Measurements from ENCODE around the gene BEX5. TPM values are rescaled to one million over a fixed set of nuclear protein-coding genes. Genes with fewer than 3 reads are reported as not detected.
"Not testable (repeated sequence)": the region's sequence is repeated elsewhere in the genome, so short reads cannot be mapped to it uniquely, and the experiment has no call there.

Gene BEX5
- total RNA-seq, result 10 to 100 TPM; 20.7 to 29.4 TPM
- polyA plus RNA-seq (ENCODE audit: insufficient read depth, low read depth, low replicate concordance), result 18.6 TPM
- long read RNA-seq, donor 1, transcript BEX5-201 (3 exons, 857 nt), result major isoform, 11 of 11 reads
- long read RNA-seq, donor 1, partial matches to known transcripts, result 0 of 11 reads
- long read RNA-seq, donor 1, other reads (novel, unspliced or antisense), result 0 of 11 reads
- long read RNA-seq, donor 2, transcript BEX5-201 (3 exons, 857 nt), result major isoform, 5 of 5 reads
- long read RNA-seq, donor 2, partial matches to known transcripts, result 0 of 5 reads
- long read RNA-seq, donor 2, other reads (novel, unspliced or antisense), result 0 of 5 reads

DNA sequence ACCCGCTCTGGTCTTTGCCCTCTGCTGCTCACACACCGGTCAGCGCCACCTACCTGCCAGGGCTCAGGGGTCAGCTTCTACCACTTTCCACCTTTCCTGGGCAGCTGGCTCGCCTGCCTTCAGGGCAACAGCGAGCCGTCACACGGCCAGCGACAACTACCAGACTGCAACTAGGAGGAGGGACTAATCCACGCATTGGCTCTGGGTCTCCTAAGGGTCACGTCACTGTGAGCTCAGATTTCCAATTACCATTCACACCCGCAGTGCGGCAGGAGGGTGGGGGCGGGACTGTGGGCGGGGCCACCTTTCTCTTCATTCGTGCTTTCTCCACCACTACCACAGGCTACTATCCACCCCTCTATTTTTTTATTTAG is at the start of gene BEX5:
Gene BEX5 (minus strand): TSS at position 172 of the 374 bp plus-strand sequence. CDS start 1,712 bp downstream, outside the sequence.
- H3K27ac ChIP-seq, result peak within 1 kb of the TSS in 1 of 2 donors; percentile 50
- peak; percentile 82 for DNase-seq
- no peaks in the 10 kb centered on the region for H3K9me3 ChIP-seq
- 0% methylated on average over 6 to 13 of the region's 15 CpGs for WGBS, 2 donors
- no peaks in the 10 kb centered on the region for H3K4me1 ChIP-seq
- H3K4me3 ChIP-seq, result peak within 1 kb of the TSS; percentile 29 to 56
- TF ChIP-seq, protein P1, sequence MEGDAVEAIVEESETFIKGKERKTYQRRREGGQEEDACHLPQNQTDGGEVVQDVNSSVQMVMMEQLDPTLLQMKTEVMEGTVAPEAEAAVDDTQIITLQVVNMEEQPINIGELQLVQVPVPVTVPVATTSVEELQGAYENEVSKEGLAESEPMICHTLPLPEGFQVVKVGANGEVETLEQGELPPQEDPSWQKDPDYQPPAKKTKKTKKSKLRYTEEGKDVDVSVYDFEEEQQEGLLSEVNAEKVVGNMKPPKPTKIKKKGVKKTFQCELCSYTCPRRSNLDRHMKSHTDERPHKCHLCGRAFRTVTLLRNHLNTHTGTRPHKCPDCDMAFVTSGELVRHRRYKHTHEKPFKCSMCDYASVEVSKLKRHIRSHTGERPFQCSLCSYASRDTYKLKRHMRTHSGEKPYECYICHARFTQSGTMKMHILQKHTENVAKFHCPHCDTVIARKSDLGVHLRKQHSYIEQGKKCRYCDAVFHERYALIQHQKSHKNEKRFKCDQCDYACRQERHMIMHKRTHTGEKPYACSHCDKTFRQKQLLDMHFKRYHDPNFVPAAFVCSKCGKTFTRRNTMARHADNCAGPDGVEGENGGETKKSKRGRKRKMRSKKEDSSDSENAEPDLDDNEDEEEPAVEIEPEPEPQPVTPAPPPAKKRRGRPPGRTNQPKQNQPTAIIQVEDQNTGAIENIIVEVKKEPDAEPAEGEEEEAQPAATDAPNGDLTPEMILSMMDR (IDR thresholded peaks at IDR 0.05), result no peak
- TF ChIP-seq POLR2A (IDR thresholded peaks at IDR 0.05), result no peak
- no peaks in the 10 kb centered on the region for H3K36me3 ChIP-seq (ENCODE audit: low read depth, missing control alignments)
- intact Hi-C loops (cut with DNase I; ENCODE audit: low total_unique reads), result no loop called here
- H3K27me3 ChIP-seq, result no peaks in the 10 kb centered on the region

DNA sequence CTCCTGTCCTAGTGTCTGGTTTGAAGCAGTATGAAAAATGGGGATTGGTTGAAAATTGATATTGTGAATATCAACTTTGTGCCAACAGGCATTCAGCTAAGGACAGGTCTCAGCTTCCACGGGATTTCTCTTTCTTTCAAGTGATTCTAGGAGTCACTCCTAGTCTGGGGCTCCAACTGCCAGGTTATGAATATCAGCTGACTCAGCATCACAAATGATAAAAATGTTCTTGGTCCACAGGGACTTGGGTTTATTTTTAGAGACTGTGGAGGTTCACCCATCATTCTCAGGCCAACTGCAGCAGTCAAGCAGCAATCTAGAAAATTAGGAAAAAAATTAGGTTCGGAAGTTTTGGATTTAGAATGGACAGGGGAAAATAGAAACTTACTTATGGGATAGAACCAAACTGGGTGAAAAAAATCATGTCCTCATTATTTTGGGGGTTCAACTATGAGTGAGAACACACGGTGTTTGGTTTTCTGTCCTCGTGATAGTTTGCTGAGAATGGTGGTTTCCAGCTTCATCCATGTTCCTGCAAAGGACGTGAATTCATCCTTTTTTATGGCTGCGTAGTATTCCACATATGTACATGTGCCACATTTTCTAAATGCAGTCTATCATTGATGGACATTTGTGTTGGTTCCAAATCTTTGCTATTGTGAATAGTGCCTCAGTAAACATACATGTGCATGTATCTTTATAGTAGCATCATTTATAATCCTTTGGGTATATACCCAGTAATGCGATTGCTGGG is 30.4 kb upstream of the BEX5 start:
- DNase-seq, result no peak
- TF ChIP-seq, protein P1 (IDR thresholded peaks at IDR 0.05), result no peak
- TF ChIP-seq POLR2A (IDR thresholded peaks at IDR 0.05), result no peak
- WGBS, 2 donors, result 86 to 91% methylated on average over 7 of the region's 7 CpGs
- intact Hi-C loops (cut with DNase I; ENCODE audit: low total_unique reads), result no loop called here
- Histone ChIP-seq H3K4me3 (no peak overlapping the region), H3K9me3 (no peaks in the 10 kb centered on the region), H3K4me1 (no peaks in the 10 kb centered on the region), H3K36me3 (ENCODE audit: low read depth, missing control alignments) (no peaks in the 10 kb centered on the region), H3K27me3 (no peaks in the 10 kb centered on the region), H3K27ac (no peak overlapping the region)

DNA sequence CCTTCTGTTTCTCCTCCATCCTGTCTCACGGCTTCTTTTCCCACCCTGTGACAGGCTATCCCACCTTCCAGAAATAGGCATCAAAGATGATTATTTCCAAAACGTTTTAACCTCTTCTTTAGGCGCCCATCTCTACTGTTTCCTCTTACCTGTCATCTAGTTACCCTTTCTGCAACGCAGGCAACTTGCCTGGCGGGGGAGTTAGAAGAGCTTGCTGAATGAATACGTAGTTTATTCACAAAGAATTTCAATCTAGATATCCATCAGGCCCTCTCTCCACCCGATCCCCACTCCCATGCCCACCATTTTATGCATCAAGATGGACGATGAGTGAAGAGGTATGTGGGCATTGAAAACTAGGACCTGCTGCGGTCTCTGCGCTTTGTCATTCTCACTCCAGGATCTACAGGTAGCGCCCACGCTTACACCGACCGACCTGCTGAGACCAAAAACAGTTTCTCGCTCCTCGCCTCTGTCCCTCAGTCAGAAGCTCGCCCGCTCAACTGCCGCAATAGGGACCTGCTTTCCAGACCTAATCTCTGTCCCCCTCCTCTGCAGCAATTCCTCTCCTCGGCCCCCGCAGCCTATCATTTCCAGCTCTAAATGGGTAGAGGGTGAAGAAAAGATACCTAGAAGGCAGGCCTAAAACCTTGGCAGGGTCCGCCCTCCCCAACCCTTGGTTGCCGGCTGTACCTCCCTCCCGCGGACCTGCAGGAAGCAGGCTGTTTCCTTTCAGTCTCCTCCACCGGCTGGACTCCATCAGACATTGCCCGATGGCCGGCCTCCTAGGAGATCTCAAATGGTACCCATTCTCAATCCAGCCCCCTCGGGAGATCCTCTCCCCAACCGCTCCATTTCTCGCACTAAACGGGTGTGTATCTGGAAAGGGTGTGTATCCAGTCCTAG is 624 bp downstream of the BEX5 start:
- Histone ChIP-seq H3K4me1 (no peaks in the 10 kb centered on the region), H3K36me3 (ENCODE audit: low read depth, missing control alignments) (no peaks in the 10 kb centered on the region), H3K9me3 (no peaks in the 10 kb centered on the region), H3K27ac (peak overlapping the region in 1 of 2 donors; percentile 50), H3K27me3 (no peaks in the 10 kb centered on the region), H3K4me3 (peak overlapping the region; percentile 29 to 56)
- intact Hi-C loops (cut with DNase I; ENCODE audit: low total_unique reads), result no loop called here
- 2 to 4% methylated on average over 11 to 26 of the region's 32 CpGs for WGBS, 2 donors
- TF ChIP-seq POLR2A (IDR thresholded peaks at IDR 0.05), result no peak
- TF ChIP-seq, protein P1 (IDR thresholded peaks at IDR 0.05), result no peak
- DNase-seq, result peak; percentile 16

DNA sequence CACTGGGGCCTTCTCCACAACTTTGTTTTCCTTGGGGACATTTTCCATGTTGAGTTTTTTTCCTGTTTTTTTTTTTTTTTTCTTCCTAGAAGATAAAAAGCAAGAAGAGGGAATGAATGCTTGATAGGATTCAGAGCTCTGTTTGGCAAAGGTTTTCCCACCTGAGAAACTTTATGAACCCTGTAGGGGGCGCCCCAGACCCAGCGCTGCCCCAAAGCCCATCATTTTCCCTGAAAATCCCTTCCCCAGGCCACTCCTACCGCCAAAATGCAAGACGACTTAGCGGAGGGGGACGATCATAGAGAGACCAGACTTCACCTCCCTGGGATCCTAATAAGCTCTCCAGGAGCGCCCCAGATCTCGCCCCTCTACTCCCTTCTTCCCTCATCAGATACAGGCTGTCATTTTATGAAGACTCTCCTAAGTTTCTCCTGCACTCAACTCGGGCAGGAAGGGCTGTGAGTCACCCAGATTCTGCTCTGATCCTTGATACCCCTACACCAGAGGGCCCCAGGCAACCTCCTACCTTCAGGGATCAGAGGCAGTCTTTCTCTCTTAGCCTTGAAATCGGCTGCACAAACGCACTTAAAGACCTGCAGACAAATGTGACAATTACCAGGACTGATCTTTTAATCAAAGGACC is 1.4 kb downstream of the BEX5 start:
- peak overlapping the region in 1 of 2 donors; percentile 50 for H3K27ac ChIP-seq
- H3K9me3 ChIP-seq, result no peaks in the 10 kb centered on the region
- intact Hi-C loops (cut with DNase I; ENCODE audit: low total_unique reads), result no loop called here
- WGBS, 2 donors, result 1 to 5% methylated on average over 10 to 11 of the region's 11 CpGs
- H3K4me3 ChIP-seq, result peak overlapping the region in 1 of 2 donors; percentile 56
- no peaks in the 10 kb centered on the region for H3K4me1 ChIP-seq
- no peak for TF ChIP-seq POLR2A (IDR thresholded peaks at IDR 0.05)
- TF ChIP-seq, protein P1 (IDR thresholded peaks at IDR 0.05), result peak in 1 of 3 experiments; percentile 26
- H3K27me3 ChIP-seq, result no peaks in the 10 kb centered on the region
- peak; percentile 27 for DNase-seq
- H3K36me3 ChIP-seq (ENCODE audit: low read depth, missing control alignments), result no peaks in the 10 kb centered on the region

DNA sequence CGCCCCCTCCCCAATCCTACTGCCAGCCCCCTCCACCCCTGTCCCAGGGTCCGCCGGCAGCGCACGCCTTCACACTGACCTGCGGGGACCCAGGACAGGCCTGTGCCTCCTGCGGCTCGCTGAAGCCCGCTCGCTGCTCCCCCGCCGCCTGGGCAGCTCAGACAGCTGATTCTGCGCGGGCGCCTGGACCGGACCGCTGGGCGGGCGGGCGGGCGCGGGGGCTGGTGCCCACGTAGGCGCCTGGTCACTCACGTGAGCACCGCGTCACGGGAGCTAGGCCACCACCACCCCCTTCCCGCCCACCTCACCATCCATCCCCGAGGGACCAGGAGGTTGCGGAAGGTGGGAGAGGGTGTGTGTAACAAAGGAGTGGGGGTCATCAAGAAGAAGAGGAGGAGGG is 13.5 kb downstream of the BEX5 start, which contains the start of gene TCEAL6:
Gene TCEAL6 (minus strand): TSS at position 208 of the 400 bp plus-strand sequence.
- intact Hi-C loops (cut with DNase I; ENCODE audit: low total_unique reads); H3K36me3 ChIP-seq (ENCODE audit: low read depth, missing control alignments); H3K9me3 ChIP-seq; H3K4me1 ChIP-seq; H3K27me3 ChIP-seq: not testable (repeated sequence)
- peak within 1 kb of the TSS in 1 of 2 donors; percentile 24 for H3K27ac ChIP-seq
- peak within 1 kb of the TSS in 1 of 2 donors; percentile 48 for H3K4me3 ChIP-seq
- WGBS, 2 donors, result 25% methylated on average over 2 of the region's 31 CpGs; no CpG with 5 or more reads in 1 of the 2 donors
- DNase-seq, result peak; percentile 55

DNA sequence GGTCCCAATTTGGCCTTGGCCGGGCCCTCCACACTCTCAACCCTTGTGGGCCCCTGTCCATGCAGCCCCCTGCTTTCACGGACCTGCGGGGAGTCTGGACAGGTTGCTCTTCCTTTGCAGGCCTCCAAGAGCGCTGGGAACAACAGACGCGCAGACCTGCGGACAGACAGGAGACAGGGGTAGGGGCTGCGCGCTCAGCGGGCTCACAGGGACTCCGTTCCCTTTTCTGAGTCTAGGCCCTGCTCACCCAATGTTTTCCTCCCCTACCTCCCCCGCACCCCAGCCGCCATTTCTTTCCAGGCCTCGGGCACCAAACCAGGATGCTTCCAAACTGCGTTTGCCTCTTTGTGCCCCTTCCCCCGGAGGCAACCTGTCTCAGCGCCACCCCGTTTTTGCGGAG is 14.1 kb downstream of the BEX5 start:
- intact Hi-C loops (cut with DNase I; ENCODE audit: low total_unique reads); H3K36me3 ChIP-seq (ENCODE audit: low read depth, missing control alignments); H3K4me1 ChIP-seq; DNase-seq; H3K9me3 ChIP-seq; H3K27me3 ChIP-seq: not testable (repeated sequence)
- Histone ChIP-seq H3K27ac (peak overlapping the region in 1 of 2 donors; percentile 24), H3K4me3 (peak overlapping the region in 1 of 2 donors; percentile 48)
- 1 to 2% methylated on average over 8 to 10 of the region's 19 CpGs for WGBS, 2 donors

Measured in testis (tissue), 5 donors.